HepG2 (cell line): ENCODE results near the gene NOP56. TPM values are rescaled to one million over a fixed set of nuclear protein-coding genes. Genes with fewer than 3 reads are reported as not detected.
A peak's percentile ranks its signal among the peaks of the same experiment; 100 is the strongest.

Source experiments
- ATF3 ChIP-seq: sonication (generic); formaldehyde crosslinking; IDR thresholded peaks from 2 replicates; pipeline ENCODE4 v1.4.0; 2020; ENCODE audit warnings: missing genetic modification reagents
- CENPX ChIP-seq: sonication (generic); formaldehyde crosslinking; IDR thresholded peaks from 2 replicates; pipeline ENCODE4 v1.9.0; 2021; ENCODE audit warnings: mild to moderate bottlenecking, missing genetic modification reagents, moderate library complexity
- CHD2 ChIP-seq: IDR thresholded peaks from 2 replicates; pipeline ENCODE4 v1.6.1; 2011; ENCODE audit warnings: low read depth, low read length, improper control_type of control experiment
- CREM ChIP-seq, 2 experiments: sonication (generic) in 1 of 2; formaldehyde crosslinking in 1 of 2; IDR thresholded peaks; 2 replicates each; pipeline versions ENCODE4 v1.4.0 to v1.6.1; 2016 to 2020; ENCODE audit warnings: antibody characterized with exemption in 1 of 2, mild to moderate bottlenecking in 1 of 2, missing genetic modification reagents in 1 of 2
- EEA1 ChIP-seq: sonication (generic); formaldehyde crosslinking; IDR thresholded peaks from 2 replicates; pipeline ENCODE4 v1.5.1; 2020; ENCODE audit warnings: mild to moderate bottlenecking, missing genetic modification reagents, borderline replicate concordance
- HES4 ChIP-seq: sonication (generic); formaldehyde crosslinking; IDR thresholded peaks from 2 replicates; pipeline ENCODE4 v1.9.0; 2021; ENCODE audit warnings: mild to moderate bottlenecking, missing genetic modification reagents, borderline replicate concordance
- JDP2 ChIP-seq: sonication (generic); formaldehyde crosslinking; IDR thresholded peaks from 2 replicates; pipeline ENCODE4 v1.8.1; 2022; ENCODE audit warnings: missing genetic modification reagents, borderline replicate concordance
- KLF9 ChIP-seq: IDR thresholded peaks from 2 replicates; pipeline ENCODE4 v1.6.1; 2016; ENCODE audit warnings: low read depth
- LBX2 ChIP-seq: sonication (generic); formaldehyde crosslinking; IDR thresholded peaks from 2 replicates; pipeline ENCODE4 v1.5.0; 2020; ENCODE audit warnings: missing genetic modification reagents, mild to moderate bottlenecking, borderline replicate concordance
- MATR3 ChIP-seq: sonication (generic); formaldehyde crosslinking; IDR thresholded peaks from 2 replicates; pipeline ENCODE4 v1.4.0; 2020; ENCODE audit warnings: missing genetic modification reagents
- MTA3 ChIP-seq: sonication (generic); formaldehyde crosslinking; IDR thresholded peaks from 2 replicates; pipeline ENCODE4 v1.4.0; 2020; ENCODE audit warnings: missing genetic modification reagents
- NFYB ChIP-seq: sonication (generic); formaldehyde crosslinking; IDR thresholded peaks from 2 replicates; pipeline ENCODE4 v1.4.0; 2020; ENCODE audit warnings: missing genetic modification reagents
- PITX1 ChIP-seq: sonication (generic); formaldehyde crosslinking; IDR thresholded peaks from 2 replicates; pipeline ENCODE4 v1.5.1; 2020; ENCODE audit warnings: mild to moderate bottlenecking, missing genetic modification reagents
- RBAK ChIP-seq: sonication (generic); formaldehyde crosslinking; IDR thresholded peaks from 2 replicates; pipeline ENCODE4 v1.5.1; 2020; ENCODE audit warnings: mild to moderate bottlenecking, missing genetic modification reagents
- SAFB2 ChIP-seq: sonication (generic); formaldehyde crosslinking; IDR thresholded peaks from 2 replicates; pipeline ENCODE4 v1.5.1; 2020; ENCODE audit warnings: missing genetic modification reagents, low read depth, mild to moderate bottlenecking, borderline replicate concordance
- TFAP4 ChIP-seq: sonication (generic); IDR thresholded peaks from 2 replicates; pipeline ENCODE4 v1.6.1; 2016; ENCODE audit warnings: low read depth, borderline replicate concordance
- ZC3H13 ChIP-seq: sonication (generic); formaldehyde crosslinking; IDR thresholded peaks from 2 replicates; pipeline ENCODE4 v1.8.1; 2023; ENCODE audit warnings: mild to moderate bottlenecking, missing genetic modification reagents, moderate library complexity
- ZNF281 ChIP-seq: sonication (generic); formaldehyde crosslinking; IDR thresholded peaks from 2 replicates; pipeline ENCODE4 v1.4.0; 2020; ENCODE audit warnings: missing genetic modification reagents, borderline replicate concordance
- ZNF574 ChIP-seq: sonication (generic); formaldehyde crosslinking; IDR thresholded peaks from 2 replicates; pipeline ENCODE4 v1.4.0; 2020; ENCODE audit warnings: missing genetic modification reagents
- ZNF615 ChIP-seq: sonication (generic); formaldehyde crosslinking; IDR thresholded peaks from 2 replicates; pipeline ENCODE4 v1.5.0; 2020; ENCODE audit warnings: mild to moderate bottlenecking, missing genetic modification reagents, borderline replicate concordance
- ZNF776 ChIP-seq: sonication (generic); formaldehyde crosslinking; IDR thresholded peaks from 2 replicates; pipeline ENCODE4 v1.4.0; 2020; ENCODE audit warnings: mild to moderate bottlenecking, missing genetic modification reagents
- polyA plus RNA-seq, 8 experiments: library from polyadenylated mRNA; depleted of rRNA in 3 of 8; stranded (reverse) in 7 of 8; unstranded in 1 of 8; fragments of >200 nt; fragmentation: Illumina TruSeq in 4 of 8; extraction: Trizol in 4 of 8; gene quantifications; 2 replicates each; pipeline versions ENCODE4 v1.2.1 to v1.2.3, GENCODE V29; 2011 to 2016; ENCODE audit warnings: low read depth in 4 of 8, missing spikeins in 1 of 8, mixed read lengths in 1 of 8; ENCODE audit not compliant: insufficient read depth in 1 of 8
- total RNA-seq, 5 experiments: library from RNA; depleted of rRNA; stranded (reverse); fragments of >200 nt; fragmentation: Illumina TruSeq; extraction: Trizol; gene quantifications; 2 replicates each; pipeline ENCODE4 v1.2.3, GENCODE V29; 2016; ENCODE audit warnings: low read depth in 1 of 5

Gene NOP56
- total and polyA plus RNA-seq, 2 of the 13 experiments (the other 11 are each of a cell fraction or from before 2014, with no cell fraction given): 369 to 1,116 TPM

- peak; percentile 98 for TF ChIP-seq ZNF574 (CRISPR knock-in tag)
- TF ChIP-seq ZNF615 (CRISPR knock-in tag): peak; percentile 59; the same call in 1 of the 2 replicates
- TF ChIP-seq CENPX: no peak
- peak; percentile 45; the same call in 1 of the 2 replicates for TF ChIP-seq ZC3H13 (CRISPR knock-in tag)
- TF ChIP-seq SAFB2: peak; percentile 81; the same call in 1 of the 2 replicates
- TF ChIP-seq JDP2 (CRISPR knock-in tag): no peak; the same call in 1 of the 2 replicates
- TF ChIP-seq ZNF776 (CRISPR knock-in tag): peak; percentile 83; the same call in 1 of the 2 replicates
- no peak for TF ChIP-seq KLF9 (CRISPR knock-in tag)
- 0 out of 2 replicates have a peak, but pooled peaks have one; percentile 33 for TF ChIP-seq RBAK (CRISPR knock-in tag)
- peak; percentile 60; the same call in 1 of the 2 replicates for TF ChIP-seq NFYB (CRISPR knock-in tag)
- peak; percentile 66; the same call in 1 of the 2 replicates for TF ChIP-seq CHD2
- TF ChIP-seq HES4 (CRISPR knock-in tag): no peak; the same call in 1 of the 2 replicates
- TF ChIP-seq LBX2 (CRISPR knock-in tag): no peak
- peak; percentile 100 for TF ChIP-seq CREM (IDR thresholded peaks at IDR 0.05)
- TF ChIP-seq CREM (CRISPR knock-in tag; IDR thresholded peaks at IDR 0.05): peak; percentile 97
- 0 out of 2 replicates have a peak, but pooled peaks have one; percentile 11 for TF ChIP-seq MATR3 (CRISPR knock-in tag)
- TF ChIP-seq ATF3 (CRISPR knock-in tag): peak; percentile 60; the same call in 1 of the 2 replicates
- peak; percentile 75 for TF ChIP-seq PITX1 (CRISPR knock-in tag)
- TF ChIP-seq MTA3 (CRISPR knock-in tag): no peak
- TF ChIP-seq ZNF281 (CRISPR knock-in tag): peak; percentile 40; the same call in 1 of the 2 replicates
- peak; percentile 40; the same call in 1 of the 2 replicates for TF ChIP-seq TFAP4
- TF ChIP-seq EEA1 (CRISPR knock-in tag): peak; percentile 82
These were observed 11.7 kb downstream of the NOP56 start, which contains the start of gene IDH3B (continued) for GRCh38 chr20:2663887-2664719.
